Effector CD8-positive, alpha-beta T cell (primary cell): Measurements from ENCODE around the gene ZER1.
"Not testable (repeated sequence)": the region's sequence is repeated elsewhere in the genome, so short reads cannot be mapped to it uniquely, and the experiment has no call there.

ENCODE experiments used
- DNase-seq: peaks from one replicate; lab custom pipeline; 2025; lab: John Stamatoyannopoulos, UW

Gene ZER1

DNA sequence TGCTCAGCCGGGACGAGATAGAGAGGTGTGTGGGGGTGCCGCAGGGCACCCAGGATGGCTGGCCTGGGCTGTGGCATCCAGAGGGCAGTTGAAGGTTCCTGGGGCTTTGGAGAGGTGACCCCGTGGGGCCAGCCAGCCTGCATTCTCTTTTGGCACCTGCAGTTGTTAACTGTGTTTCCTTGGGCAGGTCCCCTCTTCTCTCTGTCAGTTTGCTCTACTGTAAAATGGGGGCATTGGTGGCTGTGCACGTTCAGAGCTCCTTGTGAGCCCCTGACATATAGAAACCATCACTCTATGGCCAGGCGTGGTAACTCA is 56.3 kb downstream of the ZER1 start:
- DNase-seq = no peak

DNA sequence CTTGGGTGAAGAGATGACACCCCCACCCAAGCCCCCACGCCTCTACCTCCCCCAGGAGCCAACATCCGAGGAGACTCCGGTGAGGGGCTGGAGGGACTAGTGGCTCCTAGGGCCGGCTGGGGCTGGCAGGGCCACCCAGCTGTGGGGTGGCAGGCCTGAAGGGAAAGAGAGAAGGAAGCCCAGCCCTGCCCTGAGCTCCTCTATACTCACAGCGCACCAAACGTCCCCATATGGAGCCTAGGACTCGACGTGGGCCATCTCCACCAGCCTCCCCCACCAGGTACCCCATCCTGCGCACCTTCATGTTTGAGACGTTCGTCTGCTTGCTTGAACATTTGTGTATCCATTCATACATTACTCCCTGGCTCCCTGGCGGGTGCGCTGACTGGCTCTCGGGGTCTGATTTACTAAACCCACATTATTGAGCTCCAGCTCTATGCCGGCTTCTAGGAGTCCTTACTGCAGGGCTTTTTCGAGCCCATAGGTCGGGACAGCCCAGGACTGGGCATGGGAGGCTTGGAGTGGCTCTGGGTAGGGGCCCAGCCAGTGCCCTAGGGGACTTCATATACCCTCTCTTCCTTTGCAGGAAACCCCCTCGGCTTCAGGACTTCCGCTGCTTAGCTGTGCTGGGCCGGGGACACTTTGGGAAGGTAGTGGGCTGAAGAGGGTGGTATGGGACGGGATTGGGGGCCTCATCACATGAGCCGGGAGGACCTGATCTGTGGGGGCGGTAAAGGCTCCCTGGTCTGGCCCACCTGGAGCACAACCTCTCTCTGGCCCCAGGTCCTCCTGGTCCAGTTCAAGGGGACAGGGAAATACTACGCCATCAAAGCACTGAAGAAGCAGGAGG is 56.9 kb downstream of the ZER1 start:
- DNase-seq = no peak

DNA sequence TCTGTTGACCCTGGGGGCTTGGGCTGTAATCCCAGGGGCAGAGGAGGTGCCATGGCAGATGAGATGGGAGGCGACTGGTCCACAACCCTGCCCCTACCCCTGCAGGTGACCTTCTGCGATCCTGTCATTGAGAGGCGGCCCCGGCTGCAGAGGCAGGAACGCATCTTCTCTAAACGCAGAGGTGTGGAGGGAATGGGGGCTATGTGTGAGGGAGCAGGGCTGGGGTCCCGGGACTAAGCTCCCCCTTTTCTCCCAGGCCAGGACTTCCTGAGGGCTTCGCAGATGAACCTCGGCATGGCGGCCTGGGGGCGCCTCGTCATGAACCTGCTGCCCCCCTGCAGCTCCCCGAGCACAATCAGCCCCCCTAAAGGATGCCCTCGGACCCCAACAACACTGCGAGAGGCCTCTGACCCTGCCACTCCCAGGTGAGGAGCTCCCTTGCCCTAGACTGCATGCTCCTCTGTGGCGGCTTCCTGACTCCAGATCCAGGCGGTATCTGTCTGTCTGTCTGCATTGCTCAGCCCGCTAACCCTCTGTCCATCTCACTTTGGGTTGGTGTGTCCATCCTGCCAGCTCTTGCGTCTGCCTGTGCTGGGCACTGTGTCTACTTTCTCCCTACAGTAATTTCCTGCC is 57.7 kb downstream of the ZER1 start:
- no peak for DNase-seq

DNA sequence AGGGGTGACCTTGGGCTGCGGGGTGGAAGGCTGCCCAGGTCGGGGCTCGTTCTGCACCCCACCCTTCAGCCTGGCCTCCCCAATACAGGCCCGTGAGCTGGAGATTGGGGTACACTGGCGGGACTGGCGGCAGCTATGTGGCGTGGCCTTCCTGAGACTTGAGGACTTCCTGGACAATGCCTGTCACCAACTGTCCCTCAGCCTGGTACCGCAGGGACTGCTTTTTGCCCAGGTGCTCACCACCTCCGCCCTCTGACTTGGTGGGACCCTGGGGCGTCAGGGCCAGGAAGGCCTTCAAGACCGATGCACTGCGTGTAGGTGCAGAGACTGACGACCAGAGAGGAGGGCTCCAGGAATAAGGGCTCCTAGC is 58.3 kb downstream of the ZER1 start:
- DNase-seq = no peak

DNA sequence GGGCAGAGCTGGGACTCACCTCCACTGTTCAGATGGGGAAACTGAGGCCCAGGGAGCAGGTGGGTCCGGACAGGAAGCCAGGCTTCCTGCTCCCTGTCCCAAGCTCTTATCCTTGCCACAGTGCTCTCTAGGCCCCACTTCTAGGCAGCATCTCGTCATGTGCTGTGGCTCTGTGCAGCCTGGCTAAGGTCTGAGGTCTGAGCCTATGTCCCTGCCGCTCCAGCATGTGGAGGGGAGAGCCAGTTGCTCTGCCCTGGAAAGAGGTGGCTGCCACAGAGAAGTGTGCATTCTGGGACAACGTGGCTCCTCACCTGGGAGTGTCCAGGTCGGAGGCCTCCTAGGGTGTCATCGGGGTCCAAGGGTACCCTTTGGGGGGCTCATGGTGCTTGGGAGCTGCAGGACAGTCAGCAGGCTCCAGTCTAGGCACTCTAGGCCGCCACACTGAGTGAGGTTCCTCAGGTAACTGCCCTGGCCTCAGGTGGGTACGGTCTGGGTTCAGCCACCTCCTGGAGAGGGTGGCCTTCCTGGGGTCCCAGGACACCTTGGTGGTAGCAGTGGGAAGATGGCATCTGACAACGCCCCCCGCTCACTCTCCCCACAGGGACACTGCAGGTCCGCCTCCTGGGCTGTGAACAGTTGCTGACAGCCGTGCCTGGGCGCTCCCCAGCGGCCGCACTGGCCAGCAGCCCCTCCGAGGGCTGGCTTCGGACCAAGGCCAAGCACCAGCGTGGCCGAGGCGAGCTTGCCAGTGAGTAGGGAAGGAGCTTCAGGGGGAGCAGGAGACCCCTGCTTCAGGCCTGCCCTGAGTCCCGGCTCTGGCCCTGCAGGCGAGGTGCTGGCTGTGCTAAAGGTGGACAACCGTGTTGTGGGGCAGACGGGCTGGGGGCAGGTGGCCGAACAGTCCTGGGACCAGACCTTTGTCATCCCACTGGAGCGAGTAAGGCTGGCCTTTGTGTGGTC is 59.0 kb downstream of the ZER1 start:
- no peak for DNase-seq

DNA sequence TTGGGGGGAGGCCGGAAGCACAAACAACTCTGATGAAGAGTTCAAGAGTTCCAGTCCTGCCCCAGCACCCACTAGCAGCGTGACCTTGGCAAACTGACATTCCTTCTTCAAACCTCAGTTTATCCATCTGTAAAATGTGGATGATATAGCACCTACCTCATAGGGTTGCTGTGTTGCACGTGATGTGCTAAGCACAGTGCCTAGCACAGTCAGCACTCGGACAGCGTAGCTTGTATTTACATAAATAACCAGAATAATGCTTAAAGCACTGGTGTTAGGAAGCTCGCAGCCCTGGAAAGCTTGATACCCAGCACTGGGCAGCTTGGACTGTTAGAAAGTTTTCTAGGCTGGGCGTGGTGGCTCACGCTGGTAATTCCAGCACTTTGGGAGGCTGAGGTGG is 64.3 kb downstream of the ZER1 start:
- no peak for DNase-seq

DNA sequence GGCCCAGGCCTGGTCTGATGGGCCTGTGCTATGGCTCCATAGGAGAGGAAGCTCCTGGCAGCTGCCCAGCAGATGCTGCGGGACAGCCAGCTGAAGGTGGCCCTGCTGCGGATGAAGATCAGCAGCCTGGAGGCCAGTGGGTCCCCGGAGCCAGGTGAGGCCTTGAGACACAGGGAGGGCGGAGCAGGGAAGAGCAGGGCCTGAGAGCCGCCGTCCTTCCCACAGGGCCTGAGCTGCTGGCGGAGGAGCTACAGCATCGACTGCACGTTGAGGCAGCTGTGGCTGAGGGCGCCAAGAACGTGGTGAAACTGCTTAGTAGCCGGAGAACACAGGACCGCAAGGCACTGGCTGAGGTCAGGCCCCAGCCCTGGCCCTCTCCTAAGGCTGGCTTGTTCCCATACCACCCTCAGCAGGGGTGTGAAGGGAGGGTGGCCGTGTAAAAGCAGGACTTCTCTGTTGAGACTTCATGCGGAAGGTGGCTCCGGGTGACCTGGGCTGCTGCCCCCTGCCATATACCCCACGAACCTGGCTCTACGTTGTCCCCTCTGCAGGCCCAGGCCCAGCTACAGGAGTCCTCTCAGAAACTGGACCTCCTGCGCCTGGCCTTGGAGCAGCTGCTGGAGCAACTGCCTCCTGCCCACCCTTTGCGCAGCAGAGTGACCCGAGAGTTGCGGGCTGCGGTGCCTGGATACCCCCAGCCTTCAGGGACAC is 64.9 kb downstream of the ZER1 start:
- no peak for DNase-seq

DNA sequence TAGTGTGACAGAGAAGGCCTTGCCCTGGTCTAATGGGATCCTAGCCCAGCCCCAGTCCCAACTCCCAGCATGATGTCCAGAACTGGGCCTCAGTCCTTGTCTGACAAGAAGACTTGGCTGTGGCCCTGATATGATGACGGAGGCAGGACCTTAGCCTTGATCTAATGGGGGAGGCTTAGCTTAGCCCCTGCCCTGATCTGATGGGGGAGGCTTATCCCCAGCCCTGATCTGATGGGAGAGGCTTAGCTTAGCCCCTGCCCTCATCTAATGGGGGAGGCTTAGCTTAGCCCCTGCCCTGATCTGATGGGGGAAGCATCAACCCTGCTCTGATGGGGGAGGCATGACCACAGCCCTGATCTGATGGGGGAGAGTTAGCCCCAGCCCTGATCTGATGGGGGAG is 65.7 kb downstream of the ZER1 start:
- no peak for DNase-seq

DNA sequence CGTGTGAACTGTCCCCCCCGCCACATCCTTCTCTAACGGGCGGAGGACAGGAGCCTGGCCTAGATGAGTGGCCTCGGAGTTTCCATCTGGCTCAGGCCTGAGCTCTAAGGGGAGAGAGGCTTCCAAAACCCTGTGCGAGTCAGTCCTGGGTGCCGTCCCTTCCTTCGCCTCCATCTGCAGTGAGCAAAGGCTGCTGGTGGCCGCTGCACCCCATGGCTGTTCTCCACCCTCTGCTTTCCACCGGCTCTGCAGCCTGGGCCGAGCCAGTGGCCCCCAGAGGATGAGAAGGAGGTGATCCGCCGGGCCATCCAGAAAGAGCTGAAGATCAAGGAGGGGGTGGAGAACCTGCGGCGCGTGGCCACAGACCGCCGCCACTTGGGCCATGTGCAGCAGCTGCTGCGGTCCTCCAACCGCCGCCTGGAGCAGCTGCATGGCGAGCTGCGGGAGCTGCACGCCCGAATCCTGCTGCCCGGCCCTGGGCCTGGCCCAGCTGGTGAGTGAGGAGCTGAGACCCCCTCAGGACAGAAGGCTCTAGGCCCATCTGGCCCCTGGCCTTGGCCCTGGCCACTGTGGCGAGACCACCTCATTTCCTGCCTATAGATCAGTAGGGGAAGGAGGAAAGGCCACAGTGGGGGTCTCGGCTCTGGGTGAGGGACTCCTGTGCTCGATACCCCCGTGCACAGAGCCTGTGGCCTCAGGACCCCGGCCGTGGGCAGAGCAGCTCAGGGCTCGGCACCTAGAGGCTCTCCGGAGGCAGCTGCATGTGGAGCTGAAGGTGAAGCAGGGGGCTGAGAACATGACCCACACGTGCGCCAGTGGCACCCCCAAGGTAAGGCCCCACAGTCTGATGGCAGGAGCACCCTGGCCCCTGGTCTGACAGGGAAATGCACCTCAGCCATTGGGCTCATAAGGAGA is 66.4 kb downstream of the ZER1 start:
- DNase-seq = no peak

DNA sequence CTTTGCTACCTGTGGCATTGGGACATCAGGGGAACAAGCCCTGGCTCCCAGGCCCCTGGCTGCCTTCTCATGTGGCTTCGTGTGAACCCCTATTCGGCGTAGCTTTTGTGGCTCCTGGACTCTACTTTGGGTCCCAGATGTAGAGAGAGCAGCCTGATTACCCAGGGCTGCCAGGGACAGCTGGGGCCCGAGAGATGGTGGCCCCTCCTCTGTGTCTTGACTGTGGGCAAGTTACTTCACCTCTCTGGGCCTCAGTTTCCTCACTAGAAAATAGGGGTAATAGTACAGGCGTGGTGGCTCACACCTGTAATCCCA is 67.4 kb downstream of the ZER1 start:
- no peak for DNase-seq

DNA sequence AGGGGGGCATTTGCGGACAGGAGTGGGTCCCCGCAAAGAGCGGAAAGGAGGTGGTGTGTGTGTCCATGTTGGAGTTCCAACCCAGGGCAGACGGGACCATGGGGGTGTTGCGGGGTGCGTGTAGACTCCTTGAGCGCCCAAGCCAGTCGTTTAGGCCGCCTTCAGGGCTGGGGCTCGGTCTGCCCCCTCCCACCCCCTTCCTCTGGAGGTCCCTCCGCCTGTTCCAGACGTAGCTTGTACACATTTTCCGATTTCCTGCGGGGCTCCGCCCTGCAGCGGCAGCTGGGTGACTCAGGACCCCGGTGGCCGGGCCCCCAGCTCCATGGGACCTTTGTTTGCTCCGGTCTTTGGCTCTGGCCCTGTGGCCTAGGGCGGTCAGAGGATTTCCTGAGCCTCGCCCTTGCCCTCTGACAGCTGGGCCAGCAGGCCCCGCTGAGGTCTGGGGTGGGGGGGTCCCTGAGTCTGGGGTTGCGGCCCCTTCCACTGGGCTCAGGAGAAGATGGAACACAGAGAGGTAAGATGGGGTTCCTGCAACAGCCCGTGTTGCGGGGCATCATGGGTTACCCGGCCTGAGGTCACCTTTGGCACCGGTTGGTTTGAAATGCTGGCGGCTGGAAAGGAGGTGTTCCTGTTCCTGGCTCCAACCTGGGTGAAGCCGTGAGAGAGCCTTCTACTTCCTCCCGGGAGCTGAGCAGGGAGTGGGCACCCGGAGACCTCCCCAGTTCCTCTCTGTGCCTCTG is 67.9 kb downstream of the ZER1 start:
- no peak for DNase-seq

DNA sequence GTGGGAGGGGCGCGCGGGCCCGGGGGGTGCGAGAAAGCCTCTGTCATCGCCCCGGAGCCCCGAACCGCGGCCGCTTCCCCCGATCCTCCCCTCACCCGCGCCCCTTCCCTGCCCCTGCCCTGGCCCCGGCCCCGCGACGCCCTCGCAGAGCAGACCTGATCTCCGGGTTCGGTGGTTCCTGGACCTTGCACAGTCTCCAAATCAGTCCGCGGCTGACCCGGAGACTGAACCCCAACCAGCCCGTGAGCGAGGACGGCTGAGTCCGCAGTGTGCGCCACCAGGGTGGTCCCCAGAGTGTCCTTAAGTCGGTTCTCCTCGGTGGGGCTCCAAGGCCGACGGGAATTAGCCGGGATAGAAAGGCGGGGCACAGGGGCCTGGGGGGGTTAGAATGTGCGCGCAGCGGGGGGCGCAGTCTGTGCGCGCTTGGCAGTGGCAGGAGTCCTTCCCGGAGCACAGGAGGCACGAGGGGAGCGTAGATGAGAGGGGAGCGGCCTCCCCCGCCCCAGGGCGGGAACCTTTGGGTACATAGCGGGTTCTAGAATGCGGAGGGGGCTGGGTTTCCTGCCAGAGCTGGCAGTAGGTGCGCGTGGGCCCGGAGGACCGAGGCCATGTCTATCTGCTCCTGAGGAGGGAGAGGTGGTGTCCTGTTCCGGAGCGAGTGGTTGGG is 68.6 kb downstream of the ZER1 start:
- no peak for DNase-seq

DNA sequence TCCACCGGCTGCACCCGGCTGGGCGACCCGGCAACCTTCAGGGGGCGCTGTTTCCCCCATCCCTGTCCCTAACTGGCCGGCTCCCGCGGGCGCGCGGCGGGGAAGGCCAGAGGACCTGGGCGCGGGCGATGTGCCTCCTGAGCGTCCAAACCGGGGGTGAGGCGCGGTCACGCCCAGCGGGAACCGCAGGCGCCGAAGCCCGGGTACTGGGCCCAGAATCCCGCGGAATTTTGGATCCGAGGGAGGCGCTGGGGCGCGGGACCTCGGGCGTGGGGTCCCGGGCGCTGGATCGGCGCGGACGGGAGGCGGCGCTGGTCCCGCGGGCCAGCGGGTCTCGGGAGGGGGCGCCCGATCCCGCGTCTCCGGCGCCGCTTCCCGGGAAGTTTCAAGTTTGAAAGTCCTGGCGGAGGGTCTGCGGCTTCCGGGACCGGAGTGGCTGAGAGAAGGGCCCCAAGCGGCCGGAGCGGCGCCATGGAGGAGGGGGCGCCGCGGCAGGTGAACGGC is 69.2 kb downstream of the ZER1 start, which contains the start of gene PKN3:
Gene PKN3 (plus strand): TSS at position 59 of the 504 bp plus-strand sequence. CDS start 413 bp downstream, at position 472.
- peak; percentile 70 for DNase-seq

DNA sequence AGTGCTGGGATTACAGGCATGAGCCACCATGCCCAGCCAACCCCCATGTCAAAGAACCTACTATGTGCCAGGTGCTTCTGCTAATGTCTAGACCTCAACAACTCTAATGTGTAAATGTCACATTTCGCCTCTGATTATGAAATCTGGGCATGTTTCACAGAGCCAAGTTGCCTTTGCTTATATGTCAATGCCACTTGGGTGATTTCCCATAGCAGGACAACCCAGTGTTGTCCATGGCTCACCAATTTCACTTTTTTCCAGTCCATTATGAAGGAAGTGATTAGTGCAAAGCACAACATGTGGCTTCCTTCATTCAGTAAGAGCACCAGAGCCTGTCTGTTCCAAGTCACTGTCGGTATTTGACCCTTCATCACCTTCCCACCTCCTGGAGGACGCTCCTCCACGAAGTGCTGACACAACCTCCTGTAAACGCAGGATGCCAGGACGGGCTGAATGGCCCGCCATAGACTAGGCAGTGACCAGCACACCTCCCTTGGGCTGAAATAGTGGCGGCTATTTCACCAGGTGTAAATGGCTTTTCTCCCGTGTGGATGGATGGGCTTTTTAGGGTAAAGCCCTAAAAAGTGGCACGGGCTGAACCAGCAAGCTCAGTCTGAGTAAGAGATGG is 70.4 kb downstream of the ZER1 start:
- DNase-seq = no peak

DNA sequence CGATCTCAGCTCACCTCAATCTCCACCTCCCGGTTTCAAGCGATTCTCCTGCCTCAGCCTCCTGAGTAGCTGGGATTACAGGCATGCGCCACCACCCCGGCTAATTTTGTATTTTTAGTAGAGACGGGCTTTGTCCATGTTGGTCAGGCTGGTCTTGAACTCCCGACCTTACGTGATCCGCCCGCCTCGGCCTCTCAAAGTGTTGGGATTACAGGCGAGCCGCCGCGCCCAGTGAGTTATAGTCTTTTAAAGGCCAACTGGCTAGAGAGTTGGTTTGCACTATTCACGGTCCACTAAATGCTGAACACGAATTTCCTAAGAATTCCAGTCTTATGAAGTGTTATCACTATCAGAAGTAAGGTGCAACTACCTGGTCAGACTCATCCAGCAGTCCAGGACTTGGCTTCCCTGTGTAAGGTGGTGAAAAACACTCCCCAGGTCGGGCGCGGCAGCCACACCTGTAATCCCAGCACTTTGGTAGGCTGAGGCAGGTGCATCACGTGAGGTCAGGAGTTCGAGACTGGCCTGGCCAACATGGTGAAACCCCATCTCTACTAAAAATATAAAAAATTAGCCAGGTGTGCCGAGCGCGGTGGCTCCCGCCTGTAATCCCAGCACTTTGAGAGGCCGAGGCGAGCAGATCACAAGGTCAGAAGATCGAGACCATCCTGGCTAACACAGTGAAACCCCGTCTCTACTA is 72.5 kb downstream of the ZER1 start:
- DNase-seq = not testable (repeated sequence)

DNA sequence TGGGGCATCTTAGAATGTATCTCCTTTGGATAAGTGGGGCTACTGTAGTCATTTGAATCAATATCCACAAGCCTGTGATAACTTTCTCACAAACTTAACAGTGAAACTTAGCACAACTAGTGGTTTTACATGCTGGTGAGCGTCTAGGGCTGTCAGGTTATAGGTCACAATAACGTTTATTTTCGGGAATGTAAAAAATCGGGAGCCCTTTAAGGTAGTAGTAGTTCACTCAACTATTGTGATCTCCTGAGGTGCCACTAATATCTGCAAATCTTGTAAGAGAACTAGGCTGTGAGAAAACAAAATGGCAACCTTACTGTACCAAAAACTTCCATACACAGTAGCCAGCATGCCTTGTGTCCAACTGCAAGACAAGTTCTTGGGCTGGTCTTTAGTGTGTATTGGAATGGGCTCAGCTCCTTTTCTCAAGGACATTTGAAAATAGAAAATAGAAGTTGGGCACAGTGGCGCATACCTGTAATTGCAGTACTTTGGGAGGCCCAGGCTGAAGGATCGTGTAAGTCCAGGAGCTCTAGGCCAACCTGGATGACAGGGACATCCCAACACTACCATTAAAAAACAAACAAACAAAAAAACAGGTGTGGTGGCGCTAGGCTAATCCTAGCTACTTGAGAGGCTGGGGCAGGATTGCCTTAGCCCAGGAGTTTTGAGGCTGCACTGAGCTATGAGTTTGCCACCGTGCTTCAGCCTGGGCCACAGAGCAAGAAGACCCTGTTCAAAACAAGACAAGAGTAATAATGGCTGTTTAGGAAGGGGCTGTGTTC is 74.6 kb downstream of the ZER1 start:
- DNase-seq = no peak

DNA sequence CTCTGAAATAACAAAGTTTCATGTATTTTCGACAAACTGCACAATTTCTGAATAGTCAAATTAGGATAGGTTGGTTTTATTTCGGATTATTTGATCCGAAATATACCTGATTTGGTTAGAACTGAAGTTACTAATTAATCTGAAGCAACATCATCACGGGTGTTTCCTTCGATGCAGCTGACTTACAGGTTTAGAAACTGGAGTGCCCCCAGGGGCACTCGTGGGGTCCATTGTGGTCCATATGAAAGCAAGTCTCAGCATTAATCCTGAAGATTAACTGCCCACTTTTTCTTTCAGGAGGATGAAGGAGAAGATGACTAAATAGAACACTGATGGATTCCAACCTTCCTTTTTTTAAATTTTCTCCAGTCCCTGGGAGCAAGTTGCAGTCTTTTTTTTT is 77.4 kb downstream of the ZER1 start:
- no peak for DNase-seq

DNA sequence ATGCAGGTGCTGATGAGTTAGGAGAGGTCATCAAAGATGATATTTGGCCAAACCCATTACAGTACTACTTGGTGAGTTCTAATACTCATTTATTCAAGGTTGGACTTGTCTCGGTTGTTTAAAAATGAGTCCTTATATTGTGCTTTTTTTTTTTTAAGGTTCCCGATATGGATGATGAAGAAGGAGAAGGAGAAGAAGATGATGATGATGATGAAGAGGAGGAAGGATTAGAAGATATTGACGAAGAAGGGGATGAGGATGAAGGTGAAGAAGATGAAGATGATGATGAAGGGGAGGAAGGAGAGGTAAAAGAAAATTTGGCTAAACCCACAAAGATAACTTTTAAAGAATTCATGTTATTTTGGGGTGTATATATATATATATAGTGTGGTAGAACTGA is 78.0 kb downstream of the ZER1 start:
- not testable (repeated sequence) for DNase-seq
